ENCODE results near the gene PLCB4. TPM values are rescaled to one million over a fixed set of nuclear protein-coding genes. Genes with fewer than 3 reads are reported as not detected.

The PLCB4 gene
- total RNA-seq, 2 experiments from 2014 or later: not detected

- no peak overlapping the region for H3K27ac Mint-ChIP-seq
- H3K27me3 Mint-ChIP-seq: no peaks in the 10 kb centered on the region
Observed at GRCh38 chr20:9185511-9185910, 116.6 kb downstream of the PLCB4 start.

GRCh38 chr20:9186396-9186795, 117.5 kb downstream of the PLCB4 start:
- Mint-ChIP-seq H3K27me3 (no peaks in the 10 kb centered on the region), H3K4me3 (no peak overlapping the region)
- CTCF ChIA-PET: no interaction called here

More at GRCh38 chr20:9185511-9185910, 116.6 kb downstream of the PLCB4 start:
- Mint-ChIP-seq H3K4me1 (no peaks in the 10 kb centered on the region), H3K4me3 (no peak overlapping the region), H3K36me3 (ENCODE audit: low read depth) (no peaks in the 10 kb centered on the region), H3K9me3 (no peaks in the 10 kb centered on the region)
- ChIA-PET POLR2A (no interaction called here), CTCF (interaction anchor here (1.1 kb wide), 1 partner anchor 15 kb away, joined by 3 read pairs; no protein-coding TSS in a partner anchor)
- DNase-seq: no peak

GRCh38 chr20:9195031-9195430, 126.1 kb downstream of the PLCB4 start:
- Mint-ChIP-seq H3K4me1 (no peaks in the 10 kb centered on the region), H3K4me3 (no peak overlapping the region), H3K36me3 (ENCODE audit: low read depth) (no peaks in the 10 kb centered on the region), H3K27me3 (no peaks in the 10 kb centered on the region), H3K27ac (no peak overlapping the region), H3K9me3 (no peaks in the 10 kb centered on the region)
- ChIA-PET POLR2A (no interaction called here), CTCF (no interaction called here)
- DNase-seq: no peak

More at GRCh38 chr20:9186396-9186795, 117.5 kb downstream of the PLCB4 start:
- POLR2A ChIA-PET: no interaction called here
- Mint-ChIP-seq H3K27ac (no peak overlapping the region), H3K9me3 (no peaks in the 10 kb centered on the region), H3K36me3 (ENCODE audit: low read depth) (no peaks in the 10 kb centered on the region), H3K4me1 (no peaks in the 10 kb centered on the region)
- DNase-seq: no peak

GRCh38 chr20:9196110-9196509, 127.2 kb downstream of the PLCB4 start:
- H3K4me1 Mint-ChIP-seq: no peaks in the 10 kb centered on the region
- H3K9me3 Mint-ChIP-seq: no peaks in the 10 kb centered on the region
- DNase-seq: no peak
- H3K27me3 Mint-ChIP-seq: no peaks in the 10 kb centered on the region
- H3K4me3 Mint-ChIP-seq: no peak overlapping the region
- ChIA-PET POLR2A (no interaction called here), CTCF (no interaction called here)
- H3K27ac Mint-ChIP-seq: no peak overlapping the region
- H3K36me3 Mint-ChIP-seq (ENCODE audit: low read depth): no peaks in the 10 kb centered on the region

GRCh38 chr20:9198460-9198859, 129.6 kb downstream of the PLCB4 start:
- no peaks in the 10 kb centered on the region for H3K27me3 Mint-ChIP-seq
- ChIA-PET CTCF (no interaction called here), POLR2A (no interaction called here)
- no peak overlapping the region for H3K4me3 Mint-ChIP-seq
- H3K27ac Mint-ChIP-seq: no peak overlapping the region
- DNase-seq: no peak
- no peaks in the 10 kb centered on the region for H3K9me3 Mint-ChIP-seq
- H3K4me1 Mint-ChIP-seq: no peaks in the 10 kb centered on the region
- H3K36me3 Mint-ChIP-seq (ENCODE audit: low read depth): no peaks in the 10 kb centered on the region

GRCh38 chr20:9200196-9200595, 131.3 kb downstream of the PLCB4 start:
- CTCF ChIA-PET: no interaction called here
- no peaks in the 10 kb centered on the region for H3K9me3 Mint-ChIP-seq

GRCh38 chr20:9200620-9201019, 131.7 kb downstream of the PLCB4 start:
- H3K27ac Mint-ChIP-seq: no peak overlapping the region
- no peak for DNase-seq
- H3K36me3 Mint-ChIP-seq (ENCODE audit: low read depth): no peaks in the 10 kb centered on the region
- no peaks in the 10 kb centered on the region for H3K4me1 Mint-ChIP-seq
- H3K27me3 Mint-ChIP-seq: no peaks in the 10 kb centered on the region
- H3K9me3 Mint-ChIP-seq: no peaks in the 10 kb centered on the region
- H3K4me3 Mint-ChIP-seq: no peak overlapping the region
- CTCF ChIA-PET: no interaction called here
- POLR2A ChIA-PET: no interaction called here

More at GRCh38 chr20:9200196-9200595, 131.3 kb downstream of the PLCB4 start:
- Mint-ChIP-seq H3K27me3 (no peaks in the 10 kb centered on the region), H3K4me1 (no peaks in the 10 kb centered on the region), H3K36me3 (ENCODE audit: low read depth) (no peaks in the 10 kb centered on the region), H3K27ac (no peak overlapping the region), H3K4me3 (no peak overlapping the region)
- DNase-seq: no peak
- POLR2A ChIA-PET: no interaction called here

GRCh38 chr20:9202420-9203080, 133.7 kb downstream of the PLCB4 start:
- Mint-ChIP-seq H3K27ac (no peak overlapping the region), H3K27me3 (no peaks in the 10 kb centered on the region), H3K9me3 (no peaks in the 10 kb centered on the region), H3K36me3 (ENCODE audit: low read depth) (no peaks in the 10 kb centered on the region), H3K4me1 (no peaks in the 10 kb centered on the region), H3K4me3 (no peak overlapping the region)
- POLR2A ChIA-PET: no interaction called here
- CTCF ChIA-PET: interaction anchor here (0.6 kb wide), 1 partner anchor 1661 kb away, joined by 3 read pairs; no protein-coding TSS in a partner anchor
- no peak for DNase-seq

GRCh38 chr20:9203081-9203447, 134.2 kb downstream of the PLCB4 start:
- H3K27ac Mint-ChIP-seq: no peak overlapping the region
- H3K9me3 Mint-ChIP-seq: no peaks in the 10 kb centered on the region
- H3K4me3 Mint-ChIP-seq: no peak overlapping the region
- no peak for DNase-seq
- ChIA-PET POLR2A (no interaction called here), CTCF (interaction anchor here (0.6 kb wide), 1 partner anchor 1662 kb away, joined by 3 read pairs; no protein-coding TSS in a partner anchor)
- H3K27me3 Mint-ChIP-seq: no peaks in the 10 kb centered on the region
- H3K36me3 Mint-ChIP-seq (ENCODE audit: low read depth): no peaks in the 10 kb centered on the region
- H3K4me1 Mint-ChIP-seq: no peaks in the 10 kb centered on the region

GRCh38 chr20:9204979-9205378, 136.1 kb downstream of the PLCB4 start:
- Mint-ChIP-seq H3K27me3 (no peaks in the 10 kb centered on the region), H3K27ac (no peak overlapping the region), H3K9me3 (no peaks in the 10 kb centered on the region), H3K4me1 (no peaks in the 10 kb centered on the region), H3K4me3 (no peak overlapping the region), H3K36me3 (ENCODE audit: low read depth) (no peaks in the 10 kb centered on the region)
- no peak for DNase-seq
- ChIA-PET POLR2A (no interaction called here), CTCF (no interaction called here)

- Mint-ChIP-seq H3K4me3 (no peak overlapping the region), H3K27me3 (no peaks in the 10 kb centered on the region), H3K4me1 (no peaks in the 10 kb centered on the region), H3K27ac (no peak overlapping the region), H3K36me3 (ENCODE audit: low read depth) (no peaks in the 10 kb centered on the region), H3K9me3 (no peaks in the 10 kb centered on the region)
- ChIA-PET POLR2A (no interaction called here), CTCF (no interaction called here)
- no peak for DNase-seq
Observed at GRCh38 chr20:9206486-9206885, 137.6 kb downstream of the PLCB4 start.

- Mint-ChIP-seq H3K27ac (no peak overlapping the region), H3K36me3 (ENCODE audit: low read depth) (no peaks in the 10 kb centered on the region), H3K4me3 (no peak overlapping the region), H3K27me3 (no peaks in the 10 kb centered on the region), H3K9me3 (no peaks in the 10 kb centered on the region), H3K4me1 (no peaks in the 10 kb centered on the region)
- ChIA-PET POLR2A (no interaction called here), CTCF (no interaction called here)
- no peak for DNase-seq
Observed at GRCh38 chr20:9207253-9207652, 138.4 kb downstream of the PLCB4 start.

GRCh38 chr20:9210356-9210755, 141.5 kb downstream of the PLCB4 start:
- CTCF ChIA-PET: interaction anchor here (0.6 kb wide), 1 partner anchor 675 kb away, joined by 3 read pairs; no protein-coding TSS in a partner anchor
- Mint-ChIP-seq H3K36me3 (ENCODE audit: low read depth) (no peaks in the 10 kb centered on the region), H3K4me1 (no peaks in the 10 kb centered on the region), H3K4me3 (no peak overlapping the region), H3K27ac (no peak overlapping the region), H3K27me3 (no peaks in the 10 kb centered on the region), H3K9me3 (no peaks in the 10 kb centered on the region)
- no peak for DNase-seq
- POLR2A ChIA-PET: no interaction called here

Measured in activated CD4-positive, alpha-beta T cell treated with anti-CD3 and anti-CD28 coated beads, Interleukin-2, amount 10 ng/mL, durations not matched to agents 7 days and 5 days (primary cell).